Gastroesophageal sphincter (tissue), 3 donors: ENCODE results near the gene DPM3.

Source experiments
- EP300 ChIP-seq: sonication (generic); formaldehyde crosslinking; IDR thresholded peaks from one replicate; pipeline ENCODE4 v1.6.1; 2017; ENCODE audit warnings: antibody characterized with exemption, mild to moderate bottlenecking
- POLR2A ChIP-seq, 2 donors: fragments of 450-650 bp; IDR thresholded peaks; one replicate each; pipeline ENCODE4 v1.6.1; 2017; ENCODE audit warnings: antibody characterized with exemption in 2 of 2, mild to moderate bottlenecking in 2 of 2, moderate library complexity in 1 of 2
- POLR2AphosphoS5 ChIP-seq: sonication (generic); formaldehyde crosslinking; IDR thresholded peaks from one replicate; pipeline ENCODE4 v1.6.1; 2017; ENCODE audit warnings: antibody characterized with exemption
- TF ChIP-seq, protein P1 (sequence below), 4 experiments: fragments of 200-600 bp in 2 of 4; fragments of 450-650 bp in 2 of 4; sonication (generic) in 1 of 4; IDR thresholded peaks; one replicate each; pipeline ENCODE4 v1.5.1; 2017 to 2019; ENCODE audit warnings: antibody characterized with exemption in 4 of 4, mild to moderate bottlenecking in 2 of 4, moderate library complexity in 2 of 4

DNA sequence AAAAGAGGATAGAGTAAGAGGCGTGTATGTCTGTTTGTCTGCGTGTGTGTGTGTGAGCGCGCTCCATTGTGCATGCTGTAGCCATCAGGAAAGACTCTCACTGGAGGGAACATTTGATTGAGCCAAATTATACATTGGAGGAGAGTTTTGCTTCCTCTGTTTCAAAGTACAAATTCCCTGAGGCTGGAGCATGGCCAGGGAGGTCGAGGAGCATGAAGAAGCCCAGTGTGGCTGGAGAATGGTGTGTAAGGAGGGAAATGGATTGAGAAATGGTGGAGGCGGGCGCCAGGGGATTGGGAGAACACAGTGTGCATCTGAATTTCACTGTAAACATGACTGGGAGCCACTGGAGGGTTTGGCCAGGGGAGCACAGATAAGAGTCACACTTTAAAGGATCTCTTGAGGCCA, 34.7 kb downstream of the DPM3 start:
- TF ChIP-seq, protein P1, sequence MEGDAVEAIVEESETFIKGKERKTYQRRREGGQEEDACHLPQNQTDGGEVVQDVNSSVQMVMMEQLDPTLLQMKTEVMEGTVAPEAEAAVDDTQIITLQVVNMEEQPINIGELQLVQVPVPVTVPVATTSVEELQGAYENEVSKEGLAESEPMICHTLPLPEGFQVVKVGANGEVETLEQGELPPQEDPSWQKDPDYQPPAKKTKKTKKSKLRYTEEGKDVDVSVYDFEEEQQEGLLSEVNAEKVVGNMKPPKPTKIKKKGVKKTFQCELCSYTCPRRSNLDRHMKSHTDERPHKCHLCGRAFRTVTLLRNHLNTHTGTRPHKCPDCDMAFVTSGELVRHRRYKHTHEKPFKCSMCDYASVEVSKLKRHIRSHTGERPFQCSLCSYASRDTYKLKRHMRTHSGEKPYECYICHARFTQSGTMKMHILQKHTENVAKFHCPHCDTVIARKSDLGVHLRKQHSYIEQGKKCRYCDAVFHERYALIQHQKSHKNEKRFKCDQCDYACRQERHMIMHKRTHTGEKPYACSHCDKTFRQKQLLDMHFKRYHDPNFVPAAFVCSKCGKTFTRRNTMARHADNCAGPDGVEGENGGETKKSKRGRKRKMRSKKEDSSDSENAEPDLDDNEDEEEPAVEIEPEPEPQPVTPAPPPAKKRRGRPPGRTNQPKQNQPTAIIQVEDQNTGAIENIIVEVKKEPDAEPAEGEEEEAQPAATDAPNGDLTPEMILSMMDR (IDR thresholded peaks at IDR 0.05): no peak
- no peak for TF ChIP-seq POLR2AphosphoS5
- no peak for TF ChIP-seq POLR2A (IDR thresholded peaks at IDR 0.05)
- TF ChIP-seq EP300: no peak
